Endothelial cell of umbilical vein (primary cell): Measurements from ENCODE around the gene SDE2.

ENCODE experiments used
- EZH2 ChIP-seq: IDR thresholded peaks from 2 replicates; pipeline ENCODE4 v1.6.1; 2012; ENCODE audit warnings: borderline replicate concordance, low read depth, mild to moderate bottlenecking, moderate library complexity, low read length, inconsistent platforms; ENCODE audit not compliant: severe bottlenecking
- FOS ChIP-seq: IDR thresholded peaks from 2 replicates; pipeline ENCODE4 v1.6.1; 2011; ENCODE audit warnings: mild to moderate bottlenecking, low read length, moderate library complexity, borderline replicate concordance; ENCODE audit not compliant: insufficient read depth
- GATA2 ChIP-seq: IDR thresholded peaks from 2 replicates; pipeline ENCODE4 v1.7.0; 2011; ENCODE audit warnings: low read depth, mild to moderate bottlenecking, moderate library complexity, mixed read lengths, low read length; ENCODE audit not compliant: insufficient read length, insufficient read depth
- MYC ChIP-seq: IDR thresholded peaks from one replicate; pipeline ENCODE4 v1.6.1; 2011; ENCODE audit warnings: mild to moderate bottlenecking, low read depth, low read length
- POLR2A ChIP-seq: IDR thresholded peaks from 2 replicates; pipeline ENCODE4 v1.6.1; 2012; ENCODE audit warnings: low read depth, mild to moderate bottlenecking, control low read depth, low read length
- POLR2AphosphoS5 ChIP-seq: IDR thresholded peaks from 2 replicates; pipeline ENCODE4 v1.6.1; 2012; ENCODE audit warnings: low read depth, mild to moderate bottlenecking, control low read depth, low read length, moderate library complexity; ENCODE audit not compliant: insufficient read depth
- TF ChIP-seq, protein P1 (sequence below), 2 donors: IDR thresholded peaks; 1 replicate in 1 of 2; 2 replicates in 1 of 2; pipeline ENCODE4 v1.5.1; 2011; ENCODE audit warnings: low read length in 2 of 2, mild to moderate bottlenecking in 2 of 2, moderate library complexity in 2 of 2, control low read depth in 1 of 2, inconsistent platforms in 1 of 2, low read depth in 1 of 2; ENCODE audit not compliant: insufficient read depth in 1 of 2; ENCODE audit errors: extremely low read depth in 1 of 2
- TF ChIP-seq, protein P2 (sequence below): IDR thresholded peaks from 2 replicates; pipeline ENCODE4 v1.6.1; 2011; ENCODE audit not compliant: insufficient read depth, insufficient read length

GRCh38 chr1:226033582-226033981, 34.4 kb upstream of the SDE2 start:
- no peak for TF ChIP-seq POLR2A
- TF ChIP-seq, protein P1, sequence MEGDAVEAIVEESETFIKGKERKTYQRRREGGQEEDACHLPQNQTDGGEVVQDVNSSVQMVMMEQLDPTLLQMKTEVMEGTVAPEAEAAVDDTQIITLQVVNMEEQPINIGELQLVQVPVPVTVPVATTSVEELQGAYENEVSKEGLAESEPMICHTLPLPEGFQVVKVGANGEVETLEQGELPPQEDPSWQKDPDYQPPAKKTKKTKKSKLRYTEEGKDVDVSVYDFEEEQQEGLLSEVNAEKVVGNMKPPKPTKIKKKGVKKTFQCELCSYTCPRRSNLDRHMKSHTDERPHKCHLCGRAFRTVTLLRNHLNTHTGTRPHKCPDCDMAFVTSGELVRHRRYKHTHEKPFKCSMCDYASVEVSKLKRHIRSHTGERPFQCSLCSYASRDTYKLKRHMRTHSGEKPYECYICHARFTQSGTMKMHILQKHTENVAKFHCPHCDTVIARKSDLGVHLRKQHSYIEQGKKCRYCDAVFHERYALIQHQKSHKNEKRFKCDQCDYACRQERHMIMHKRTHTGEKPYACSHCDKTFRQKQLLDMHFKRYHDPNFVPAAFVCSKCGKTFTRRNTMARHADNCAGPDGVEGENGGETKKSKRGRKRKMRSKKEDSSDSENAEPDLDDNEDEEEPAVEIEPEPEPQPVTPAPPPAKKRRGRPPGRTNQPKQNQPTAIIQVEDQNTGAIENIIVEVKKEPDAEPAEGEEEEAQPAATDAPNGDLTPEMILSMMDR (IDR thresholded peaks at IDR 0.05; ENCODE audit: extremely low read depth in 1 of 2, insufficient read depth in 1 of 2, low read depth in 1 of 2, low read length in 2 of 2): no peak
- TF ChIP-seq POLR2AphosphoS5: no peak
- TF ChIP-seq MYC: no peak
- no peak for TF ChIP-seq EZH2
- TF ChIP-seq, protein P2, sequence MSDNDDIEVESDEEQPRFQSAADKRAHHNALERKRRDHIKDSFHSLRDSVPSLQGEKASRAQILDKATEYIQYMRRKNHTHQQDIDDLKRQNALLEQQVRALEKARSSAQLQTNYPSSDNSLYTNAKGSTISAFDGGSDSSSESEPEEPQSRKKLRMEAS: no peak
- TF ChIP-seq GATA2: no peak
- no peak for TF ChIP-seq FOS
